ENCODE data around the gene RPL12. TPM values are rescaled to one million over a fixed set of nuclear protein-coding genes. Genes with fewer than 3 reads are reported as not detected.

The RPL12 gene
- total RNA-seq, 1 experiment from 2014 or later = 1,648 TPM

DNA sequence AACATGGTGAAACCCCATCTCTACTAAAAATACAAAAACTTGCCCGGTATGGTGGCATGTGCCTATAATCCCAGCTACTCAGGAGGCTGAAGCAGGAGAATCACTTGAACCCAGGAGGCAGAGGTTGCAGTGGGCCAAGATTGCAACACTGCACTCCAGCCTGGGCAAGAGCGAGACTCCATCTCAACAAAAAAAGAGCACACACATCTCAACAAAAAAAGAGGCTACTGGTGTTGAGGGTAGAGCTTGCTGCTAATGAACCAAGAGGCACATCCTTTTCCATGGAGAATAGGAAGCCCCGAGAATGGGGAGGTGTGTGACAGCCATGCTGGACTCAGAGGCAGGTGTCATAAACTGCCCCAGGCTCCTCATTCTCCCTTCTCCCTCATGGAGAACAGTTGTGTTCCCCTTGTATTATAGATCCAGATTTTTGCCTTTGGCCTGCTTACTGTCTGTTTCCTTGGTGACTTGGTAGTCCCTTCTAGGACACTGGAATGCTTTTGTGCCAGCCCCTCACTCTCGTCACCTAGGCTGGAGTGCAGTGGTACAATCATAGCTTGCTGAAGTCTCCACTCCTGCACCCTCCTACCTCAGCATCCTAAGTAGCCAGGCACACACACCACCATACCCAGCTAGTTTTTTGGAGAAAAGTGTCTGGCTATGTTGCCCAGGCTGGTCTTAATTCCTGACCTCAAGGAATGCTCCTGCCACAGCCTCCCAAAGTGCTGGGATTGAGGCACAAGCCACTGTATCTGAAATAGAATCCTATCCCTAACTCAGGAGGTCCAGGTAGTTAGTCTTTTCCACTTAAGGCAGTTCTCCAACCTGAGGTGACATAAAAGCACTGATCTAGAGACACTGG, 5.1 kb downstream of the RPL12 start:
- Histone ChIP-seq H3K36me3 (ENCODE audit: low read depth) (peaks cover 55% of the 10 kb centered on the region), H3K27ac (peak overlapping the region; percentile 95; the same call in 1 of the 2 replicates), H3K4me2 (no peak overlapping the region), H3K4me3 (no peak overlapping the region), H3K9me2 (ENCODE audit: insufficient read depth) (no peaks in the 10 kb centered on the region), H3F3A (ENCODE audit: insufficient read depth, low read depth) (peaks cover 79% of the 10 kb centered on the region), H3K9me3 (ENCODE audit: insufficient read depth, low read depth) (peaks cover 5% of the 10 kb centered on the region; the same call in 1 of the 2 replicates), H3K4me1 (replicated peaks; ENCODE audit: insufficient read depth) (0 out of 2 replicates have a peak, but pooled peaks cover 17% of the 10 kb centered on the region), H4K20me1 (ENCODE audit: insufficient read depth) (peaks cover 47% of the 10 kb centered on the region), H3K27me3 (ENCODE audit: insufficient read depth, low read depth) (no peaks in the 10 kb centered on the region), H2AFZ (no peak overlapping the region), H3K79me2 (ENCODE audit: low read depth) (peaks cover 38% of the 10 kb centered on the region)
- TSS peak; percentile 7 for BruUV-seq (replicated peaks)
- ChIA-PET CTCF (interaction anchor here (0.6 kb wide), 2 partner anchors 35 to 86 kb away, joined by 6 to 10 read pairs; no protein-coding TSS in a partner anchor), POLR2A (ENCODE audit: unreplicated experiment) (no interaction called here)
- TF ChIP-seq CTCF (conservative IDR thresholded peaks at IDR 0.05) = no peak
- no peak for TF ChIP-seq EZH2 (IDR thresholded peaks at IDR 0.05; ENCODE audit: low read depth)
- DNase-seq = peak in 1 of 2 experiments; percentile 54
- intact Hi-C loops (cut with micrococcal nuclease; ENCODE audit: unreplicated experiment) = no loop called here

DNA sequence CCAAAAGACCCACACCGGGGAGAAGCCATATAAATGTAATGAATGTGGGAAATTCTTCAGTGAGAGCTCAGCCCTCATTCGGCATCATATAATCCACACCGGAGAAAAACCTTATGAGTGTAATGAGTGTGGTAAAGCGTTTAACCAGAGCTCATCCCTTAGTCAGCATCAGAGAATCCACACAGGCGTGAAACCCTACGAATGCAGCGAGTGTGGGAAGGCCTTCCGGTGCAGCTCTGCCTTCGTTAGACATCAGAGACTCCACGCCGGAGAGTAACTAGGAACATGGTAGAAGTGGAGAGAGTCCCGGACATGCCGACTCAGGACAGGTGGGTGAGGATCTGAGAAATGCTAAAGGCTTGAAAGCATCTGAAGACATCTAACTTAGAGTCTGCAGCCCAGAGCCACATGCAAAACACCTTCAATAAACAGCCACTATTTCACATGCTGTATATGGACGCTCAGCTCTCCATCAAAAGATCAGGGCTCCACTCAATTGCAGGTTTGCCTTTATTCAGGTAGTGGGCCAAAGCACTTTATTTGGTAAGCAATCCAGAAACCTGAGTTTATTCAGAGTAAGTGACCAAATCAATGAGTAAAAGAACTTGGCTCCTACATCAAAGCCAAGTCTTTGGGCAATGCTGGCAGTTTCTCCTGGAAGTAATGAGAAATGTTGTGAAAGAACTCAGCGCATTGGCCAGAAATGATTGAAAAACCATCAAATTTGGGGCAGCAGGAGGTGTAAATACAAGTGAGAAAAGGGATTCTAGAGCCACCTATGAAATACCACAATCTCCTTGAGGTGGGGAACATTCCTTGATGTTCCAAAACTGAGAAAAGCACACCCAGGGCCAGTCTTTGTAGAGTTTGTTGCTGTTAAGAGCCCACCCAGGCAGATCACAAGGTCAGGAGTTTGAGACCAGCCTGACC, 6.0 kb downstream of the RPL12 start:
- no TSS peak for BruUV-seq (replicated peaks)
- POLR2A ChIA-PET (ENCODE audit: unreplicated experiment) = interaction anchor here (0.6 kb wide), 1 partner anchor 276 kb away, joined by 7 read pairs; no protein-coding TSS in a partner anchor
- CTCF ChIA-PET = no interaction called here
- intact Hi-C loops (cut with micrococcal nuclease; ENCODE audit: unreplicated experiment) = no loop called here
- Histone ChIP-seq H3K9me3 (ENCODE audit: insufficient read depth, low read depth) (peaks cover 5% of the 10 kb centered on the region; the same call in 1 of the 2 replicates), H3K27me3 (ENCODE audit: insufficient read depth, low read depth) (no peaks in the 10 kb centered on the region), H3K9me2 (ENCODE audit: insufficient read depth) (no peaks in the 10 kb centered on the region), H3K79me2 (ENCODE audit: low read depth) (peaks cover 29% of the 10 kb centered on the region), H3K27ac (no peak overlapping the region), H2AFZ (no peak overlapping the region), H4K20me1 (ENCODE audit: insufficient read depth) (peaks cover 44% of the 10 kb centered on the region), H3K36me3 (ENCODE audit: low read depth) (peaks cover 49% of the 10 kb centered on the region), H3K4me2 (no peak overlapping the region), H3F3A (ENCODE audit: insufficient read depth, low read depth) (peaks cover 70% of the 10 kb centered on the region), H3K4me1 (replicated peaks; ENCODE audit: insufficient read depth) (0 out of 2 replicates have a peak, but pooled peaks cover 17% of the 10 kb centered on the region), H3K4me3 (no peak overlapping the region)
- no peak for TF ChIP-seq EZH2 (IDR thresholded peaks at IDR 0.05; ENCODE audit: low read depth)
- TF ChIP-seq CTCF (conservative IDR thresholded peaks at IDR 0.05) = no peak
- peak in 1 of 2 experiments; percentile 55 for DNase-seq
